GM12878 (cell line): ENCODE data around the gene UNC50. TPM values are rescaled to one million over a fixed set of nuclear protein-coding genes. Genes with fewer than 3 reads are reported as not detected.
A peak's percentile ranks its signal among the peaks of the same experiment; 100 is the strongest.

Experiments used
- BACH1 ChIP-seq: fragments of 450-650 bp; IDR thresholded peaks from 2 replicates; pipeline ENCODE4 v1.6.1; 2017; ENCODE audit warnings: mild to moderate bottlenecking, borderline replicate concordance
- BRCA1 ChIP-seq: IDR thresholded peaks from 2 replicates; pipeline ENCODE4 v1.6.1; 2011; ENCODE audit warnings: low read depth, low read length, improper control_type of control experiment
- CBX3 ChIP-seq: fragments of 200-600 bp; sonication (generic); IDR thresholded peaks from 2 replicates; pipeline ENCODE4 v1.6.1; 2016; ENCODE audit warnings: low read depth, borderline replicate concordance
- CHD4 ChIP-seq: fragments of 200-600 bp; sonication (generic); IDR thresholded peaks from 2 replicates; pipeline ENCODE4 v1.6.1; 2016; ENCODE audit warnings: mild to moderate bottlenecking
- FOS ChIP-seq: IDR thresholded peaks from 3 replicates; pipeline ENCODE4 v1.6.1; 2011; ENCODE audit warnings: borderline replicate concordance; ENCODE audit not compliant: insufficient read length; ENCODE audit errors: extremely low read depth
- FOXM1 ChIP-seq: IDR thresholded peaks from 2 replicates; pipeline ENCODE4 v1.6.1; 2012; ENCODE audit warnings: low read depth, mild to moderate bottlenecking, inconsistent platforms, low read length, moderate library complexity
- HDAC6 ChIP-seq: fragments of 200-600 bp; sonication (generic); IDR thresholded peaks from one replicate; pipeline ENCODE4 v1.8.0; 2017; ENCODE audit warnings: antibody characterized with exemption; ENCODE audit not compliant: unreplicated experiment
- IRF4 ChIP-seq: IDR thresholded peaks from 2 replicates; pipeline ENCODE4 v1.6.1; 2011; ENCODE audit warnings: low read depth, low read length
- MTA2 ChIP-seq: fragments of 450-650 bp; IDR thresholded peaks from 2 replicates; pipeline ENCODE4 v1.6.1; 2016; ENCODE audit warnings: low read depth, mild to moderate bottlenecking, moderate library complexity
- MXI1 ChIP-seq: fragments of 150-350 bp; IDR thresholded peaks from 2 replicates; pipeline ENCODE4 v1.6.1; 2011; ENCODE audit warnings: low read depth, mild to moderate bottlenecking, inconsistent platforms, low read length, improper control_type of control experiment
- NR2C2 ChIP-seq: IDR thresholded peaks from 2 replicates; pipeline ENCODE4 v1.6.1; 2011; ENCODE audit warnings: borderline replicate concordance, low read depth; ENCODE audit not compliant: control insufficient read depth, insufficient read length
- RFX5 ChIP-seq: IDR thresholded peaks from 2 replicates; pipeline ENCODE4 v1.6.1; 2011; ENCODE audit warnings: low read depth, low read length, improper control_type of control experiment
- STAT1 ChIP-seq: fragments of 450-650 bp; conservative IDR thresholded peaks from 2 replicates; pipeline ENCODE4 v1.6.1; 2014; ENCODE audit warnings: antibody characterized with exemption, mild to moderate bottlenecking
- SUZ12 ChIP-seq: fragments of 200-600 bp; sonication (generic); IDR thresholded peaks from one replicate; pipeline ENCODE4 v1.6.1; 2018; ENCODE audit warnings: antibody characterized with exemption, mild to moderate bottlenecking; ENCODE audit not compliant: unreplicated experiment
- TAF1 ChIP-seq: IDR thresholded peaks from 2 replicates; pipeline ENCODE4 v1.6.1; 2011; ENCODE audit warnings: mild to moderate bottlenecking, low read depth, low read length, borderline replicate concordance
- YY1 ChIP-seq: IDR thresholded peaks from 2 replicates; pipeline ENCODE4 v1.6.1; 2011; ENCODE audit warnings: low read depth, mild to moderate bottlenecking, low read length
- ZNF217 ChIP-seq: fragments of 450-650 bp; IDR thresholded peaks from 2 replicates; pipeline ENCODE4 v1.6.1; 2017; ENCODE audit warnings: antibody characterized with exemption, mild to moderate bottlenecking
- polyA plus RNA-seq, 11 experiments: library from polyadenylated mRNA; depleted of rRNA in 4 of 11; unstranded in 6 of 11; stranded (reverse) in 5 of 11; fragments of >200 nt; fragmentation: Nextera tagmentation in 4 of 11; fragmentation: Illumina TruSeq in 1 of 11; extraction: Ambion mirVana in 4 of 11; extraction: Trizol in 1 of 11; gene quantifications; 1 replicate in 1 of 11; 2 replicates in 10 of 11; pipeline versions ENCODE4 v1.2.1 to v1.2.3, GENCODE V29; 2011 to 2016; ENCODE audit warnings: inconsistent platforms in 2 of 11, missing spikeins in 2 of 11, low read depth in 1 of 11
- total RNA-seq, 4 experiments: library from RNA; depleted of rRNA in 3 of 4; stranded (reverse); fragments of >200 nt in 3 of 4; fragmentation: Illumina TruSeq in 1 of 4; extraction: Trizol in 1 of 4; gene quantifications; 2 replicates each; pipeline versions ENCODE4 v1.2.1 to v1.2.3, GENCODE V29; 2013 to 2021
- TF ChIP-seq, protein P1 (sequence below): IDR thresholded peaks from 2 replicates; pipeline ENCODE4 v1.6.1; 2011; ENCODE audit warnings: borderline replicate concordance, low read depth, mild to moderate bottlenecking, moderate library complexity, mixed read lengths, low read length; ENCODE audit not compliant: insufficient read depth; ENCODE audit errors: extremely low read length
- TF ChIP-seq, protein P2 (sequence below): IDR thresholded peaks from 2 replicates; pipeline ENCODE4 v1.6.1; 2011; ENCODE audit warnings: mild to moderate bottlenecking, low read depth, low read length, moderate library complexity; ENCODE audit not compliant: insufficient replicate concordance
- TF ChIP-seq, protein P3 (sequence below): IDR thresholded peaks from 2 replicates; pipeline ENCODE4 v1.6.1; 2011; ENCODE audit warnings: low read depth, mild to moderate bottlenecking, low read length, moderate library complexity, borderline replicate concordance; ENCODE audit errors: extremely low read depth
- TF ChIP-seq, protein P4 (sequence below): fragments of 450-650 bp; formaldehyde crosslinking; IDR thresholded peaks from 2 replicates; pipeline ENCODE4 v1.4.0; 2020; ENCODE audit warnings: mild to moderate bottlenecking, moderate library complexity
- TF ChIP-seq, protein P5 (sequence below): IDR thresholded peaks from 2 replicates; pipeline ENCODE4 v1.6.1; 2011; ENCODE audit warnings: borderline replicate concordance, low read depth, mild to moderate bottlenecking, moderate library complexity, low read length; ENCODE audit not compliant: insufficient read depth, poor library complexity, severe bottlenecking

The UNC50 gene
- total and polyA plus RNA-seq, 10 of the 15 experiments (the other 5 are each of a cell fraction or from before 2014, with no cell fraction given), result 25.5 to 76.3 (median 37.8) TPM

DNA sequence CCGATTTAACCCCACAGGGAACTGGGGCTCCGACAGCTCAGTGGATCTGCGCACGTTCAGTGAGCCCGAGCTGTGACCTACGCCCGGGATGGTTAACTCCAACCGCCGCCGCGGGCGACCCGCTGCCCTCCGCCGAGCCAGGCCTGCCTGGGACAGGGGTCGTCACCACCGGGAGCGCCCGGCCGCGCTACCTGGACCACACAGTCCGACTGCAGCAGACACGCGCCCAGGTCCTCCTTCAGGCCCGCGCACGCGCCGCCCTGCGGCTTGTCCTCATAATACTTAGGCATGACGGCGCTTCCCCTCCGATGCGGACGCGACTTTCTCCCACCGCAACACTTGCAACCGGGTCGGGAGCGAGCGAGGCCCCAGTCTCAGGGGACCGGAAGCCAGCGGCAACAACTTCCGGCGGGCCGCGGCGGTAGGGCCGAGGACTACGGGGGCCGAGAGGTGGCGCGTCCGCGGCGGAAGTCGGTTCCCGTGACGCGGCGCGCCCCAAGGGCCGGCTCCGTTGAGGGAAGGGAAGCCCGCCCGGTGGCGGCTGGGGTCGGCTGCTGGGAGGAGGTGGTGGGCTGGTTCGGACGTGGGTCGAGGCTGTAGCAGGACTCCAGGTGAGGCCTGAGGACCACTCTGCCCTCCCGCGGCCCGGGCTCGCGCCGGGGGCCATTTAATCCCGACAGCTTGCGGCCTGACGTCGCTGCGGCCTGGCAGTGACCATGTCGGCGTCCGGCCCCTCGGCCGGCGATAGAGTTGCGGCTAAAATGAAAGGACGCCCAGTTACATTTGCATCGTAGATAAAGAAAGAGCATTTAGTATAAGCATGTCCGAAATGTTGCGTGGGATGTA lies at the start of gene UNC50, which contains the start of gene COA5 (continued):
- TF ChIP-seq, protein P1, sequence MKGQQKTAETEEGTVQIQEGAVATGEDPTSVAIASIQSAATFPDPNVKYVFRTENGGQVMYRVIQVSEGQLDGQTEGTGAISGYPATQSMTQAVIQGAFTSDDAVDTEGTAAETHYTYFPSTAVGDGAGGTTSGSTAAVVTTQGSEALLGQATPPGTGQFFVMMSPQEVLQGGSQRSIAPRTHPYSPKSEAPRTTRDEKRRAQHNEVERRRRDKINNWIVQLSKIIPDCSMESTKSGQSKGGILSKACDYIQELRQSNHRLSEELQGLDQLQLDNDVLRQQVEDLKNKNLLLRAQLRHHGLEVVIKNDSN, result no peak
- TF ChIP-seq, protein P2, sequence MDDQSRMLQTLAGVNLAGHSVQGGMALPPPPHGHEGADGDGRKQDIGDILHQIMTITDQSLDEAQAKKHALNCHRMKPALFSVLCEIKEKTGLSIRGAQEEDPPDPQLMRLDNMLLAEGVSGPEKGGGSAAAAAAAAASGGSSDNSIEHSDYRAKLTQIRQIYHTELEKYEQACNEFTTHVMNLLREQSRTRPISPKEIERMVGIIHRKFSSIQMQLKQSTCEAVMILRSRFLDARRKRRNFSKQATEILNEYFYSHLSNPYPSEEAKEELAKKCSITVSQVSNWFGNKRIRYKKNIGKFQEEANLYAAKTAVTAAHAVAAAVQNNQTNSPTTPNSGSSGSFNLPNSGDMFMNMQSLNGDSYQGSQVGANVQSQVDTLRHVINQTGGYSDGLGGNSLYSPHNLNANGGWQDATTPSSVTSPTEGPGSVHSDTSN, result no peak
- TF ChIP-seq TAF1 (peak; percentile 92), CBX3 (no peak), YY1 (peak; percentile 82), RFX5 (no peak), MTA2 (no peak), NR2C2 (no peak), MXI1 (peak; percentile 63), HDAC6 (no peak), STAT1 (0 out of 2 replicates have a peak, but pooled peaks have one; percentile 29), FOS (no peak), CHD4 (no peak), BRCA1 (no peak), SUZ12 (no peak), ZNF217 (no peak), FOXM1 (no peak), IRF4 (no peak), BACH1 (peak; percentile 83)
- TF ChIP-seq, protein P3, sequence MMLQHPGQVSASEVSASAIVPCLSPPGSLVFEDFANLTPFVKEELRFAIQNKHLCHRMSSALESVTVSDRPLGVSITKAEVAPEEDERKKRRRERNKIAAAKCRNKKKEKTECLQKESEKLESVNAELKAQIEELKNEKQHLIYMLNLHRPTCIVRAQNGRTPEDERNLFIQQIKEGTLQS, result no peak
- TF ChIP-seq, protein P4, sequence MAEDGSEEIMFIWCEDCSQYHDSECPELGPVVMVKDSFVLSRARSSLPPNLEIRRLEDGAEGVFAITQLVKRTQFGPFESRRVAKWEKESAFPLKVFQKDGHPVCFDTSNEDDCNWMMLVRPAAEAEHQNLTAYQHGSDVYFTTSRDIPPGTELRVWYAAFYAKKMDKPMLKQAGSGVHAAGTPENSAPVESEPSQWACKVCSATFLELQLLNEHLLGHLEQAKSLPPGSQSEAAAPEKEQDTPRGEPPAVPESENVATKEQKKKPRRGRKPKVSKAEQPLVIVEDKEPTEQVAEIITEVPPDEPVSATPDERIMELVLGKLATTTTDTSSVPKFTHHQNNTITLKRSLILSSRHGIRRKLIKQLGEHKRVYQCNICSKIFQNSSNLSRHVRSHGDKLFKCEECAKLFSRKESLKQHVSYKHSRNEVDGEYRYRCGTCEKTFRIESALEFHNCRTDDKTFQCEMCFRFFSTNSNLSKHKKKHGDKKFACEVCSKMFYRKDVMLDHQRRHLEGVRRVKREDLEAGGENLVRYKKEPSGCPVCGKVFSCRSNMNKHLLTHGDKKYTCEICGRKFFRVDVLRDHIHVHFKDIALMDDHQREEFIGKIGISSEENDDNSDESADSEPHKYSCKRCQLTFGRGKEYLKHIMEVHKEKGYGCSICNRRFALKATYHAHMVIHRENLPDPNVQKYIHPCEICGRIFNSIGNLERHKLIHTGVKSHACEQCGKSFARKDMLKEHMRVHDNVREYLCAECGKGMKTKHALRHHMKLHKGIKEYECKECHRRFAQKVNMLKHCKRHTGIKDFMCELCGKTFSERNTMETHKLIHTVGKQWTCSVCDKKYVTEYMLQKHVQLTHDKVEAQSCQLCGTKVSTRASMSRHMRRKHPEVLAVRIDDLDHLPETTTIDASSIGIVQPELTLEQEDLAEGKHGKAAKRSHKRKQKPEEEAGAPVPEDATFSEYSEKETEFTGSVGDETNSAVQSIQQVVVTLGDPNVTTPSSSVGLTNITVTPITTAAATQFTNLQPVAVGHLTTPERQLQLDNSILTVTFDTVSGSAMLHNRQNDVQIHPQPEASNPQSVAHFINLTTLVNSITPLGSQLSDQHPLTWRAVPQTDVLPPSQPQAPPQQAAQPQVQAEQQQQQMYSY (CRISPR knock-in tag), result no peak
- TF ChIP-seq, protein P5, sequence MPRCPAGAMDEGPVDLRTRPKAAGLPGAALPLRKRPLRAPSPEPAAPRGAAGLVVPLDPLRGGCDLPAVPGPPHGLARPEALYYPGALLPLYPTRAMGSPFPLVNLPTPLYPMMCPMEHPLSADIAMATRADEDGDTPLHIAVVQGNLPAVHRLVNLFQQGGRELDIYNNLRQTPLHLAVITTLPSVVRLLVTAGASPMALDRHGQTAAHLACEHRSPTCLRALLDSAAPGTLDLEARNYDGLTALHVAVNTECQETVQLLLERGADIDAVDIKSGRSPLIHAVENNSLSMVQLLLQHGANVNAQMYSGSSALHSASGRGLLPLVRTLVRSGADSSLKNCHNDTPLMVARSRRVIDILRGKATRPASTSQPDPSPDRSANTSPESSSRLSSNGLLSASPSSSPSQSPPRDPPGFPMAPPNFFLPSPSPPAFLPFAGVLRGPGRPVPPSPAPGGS, result no peak
